ENCODE results near the gene PCOLCE2.

PCOLCE2 gene

GRCh38 chr3:142863930-142864920, 24.7 kb downstream of the PCOLCE2 start:
- DNase-seq, result no peak

- no peak for DNase-seq
Measured at GRCh38 chr3:142863010-142863817, 25.7 kb downstream of the PCOLCE2 start.

- DNase-seq, result no peak
Measured at GRCh38 chr3:142861926-142862325, 27.0 kb downstream of the PCOLCE2 start.

GRCh38 chr3:142858043-142858442, 30.8 kb downstream of the PCOLCE2 start:
- no peak for DNase-seq

GRCh38 chr3:142857056-142857455, 31.8 kb downstream of the PCOLCE2 start:
- no peak for DNase-seq

GRCh38 chr3:142853270-142854168, 35.4 kb downstream of the PCOLCE2 start:
- no peak for DNase-seq

- DNase-seq, result no peak
Measured at GRCh38 chr3:142852009-142852408, 36.9 kb downstream of the PCOLCE2 start.

- no peak for DNase-seq
Measured at GRCh38 chr3:142850395-142851023, 38.4 kb downstream of the PCOLCE2 start.

GRCh38 chr3:142849148-142849547, 39.7 kb downstream of the PCOLCE2 start:
- DNase-seq, result no peak

GRCh38 chr3:142846779-142847577, 41.9 kb downstream of the PCOLCE2 start:
- DNase-seq, result no peak

- DNase-seq, result no peak
Measured at GRCh38 chr3:142844339-142844977, 44.4 kb downstream of the PCOLCE2 start.

GRCh38 chr3:142839831-142840230, 49.1 kb downstream of the PCOLCE2 start:
- no peak for DNase-seq

GRCh38 chr3:142837526-142837925, 51.4 kb downstream of the PCOLCE2 start:
- DNase-seq, result no peak

GRCh38 chr3:142828703-142829305, 60.1 kb downstream of the PCOLCE2 start:
- peak; percentile 68 to 81 for DNase-seq

GRCh38 chr3:142819179-142819578, 69.7 kb downstream of the PCOLCE2 start:
- no peak for DNase-seq

GRCh38 chr3:142818651-142819050, 70.2 kb downstream of the PCOLCE2 start:
- no peak for DNase-seq

GRCh38 chr3:142817897-142818296, 71.0 kb downstream of the PCOLCE2 start:
- no peak for DNase-seq

- no peak for DNase-seq
Measured at GRCh38 chr3:142817356-142817755, 71.5 kb downstream of the PCOLCE2 start.

- DNase-seq, result no peak
Measured at GRCh38 chr3:142815803-142816202, 73.1 kb downstream of the PCOLCE2 start.

GRCh38 chr3:142809259-142809658, 79.6 kb downstream of the PCOLCE2 start:
- DNase-seq, result no peak

Measured in stimulated activated CD4-positive, alpha-beta T cell treated with anti-CD3 and anti-CD28 coated beads, Interleukin-2, amount 100 ng/mL, for 24 hours (primary cell).